HG03175 (cell line): Measurements from ENCODE around the gene ATG10.
A peak's percentile ranks its signal among the peaks of the same experiment; 100 is the strongest.
"Not testable (repeated sequence)": the region's sequence is repeated elsewhere in the genome, so short reads cannot be mapped to it uniquely, and the experiment has no call there.

Experiments used
- ATAC-seq: cut with Tn5 transposase; IDR thresholded peaks from one replicate; pipeline ENCODE4 v1.9.1; 2021; ENCODE audit warnings: mild to moderate bottlenecking, moderate library complexity; ENCODE audit not compliant: unreplicated experiment

Gene ATG10

DNA sequence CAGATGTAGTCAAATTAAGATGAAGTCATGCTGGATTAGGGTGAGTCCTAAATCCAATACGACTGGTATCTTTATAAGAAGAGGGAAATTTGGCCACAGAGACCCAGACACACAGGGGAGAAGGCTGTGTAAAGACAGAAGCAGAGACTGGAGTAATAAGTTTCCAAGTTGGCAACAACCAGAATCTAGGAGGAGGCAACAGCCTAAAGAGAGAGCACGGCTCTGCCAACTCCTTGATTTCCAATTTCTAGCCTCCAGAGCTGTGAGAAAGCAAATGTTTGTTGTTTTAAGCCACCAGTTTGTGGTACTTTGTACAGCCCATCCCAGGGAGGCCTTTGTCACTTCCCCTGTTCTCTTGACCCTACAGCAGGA, 74.4 kb downstream of the ATG10 start:
- ATAC-seq: no peak

DNA sequence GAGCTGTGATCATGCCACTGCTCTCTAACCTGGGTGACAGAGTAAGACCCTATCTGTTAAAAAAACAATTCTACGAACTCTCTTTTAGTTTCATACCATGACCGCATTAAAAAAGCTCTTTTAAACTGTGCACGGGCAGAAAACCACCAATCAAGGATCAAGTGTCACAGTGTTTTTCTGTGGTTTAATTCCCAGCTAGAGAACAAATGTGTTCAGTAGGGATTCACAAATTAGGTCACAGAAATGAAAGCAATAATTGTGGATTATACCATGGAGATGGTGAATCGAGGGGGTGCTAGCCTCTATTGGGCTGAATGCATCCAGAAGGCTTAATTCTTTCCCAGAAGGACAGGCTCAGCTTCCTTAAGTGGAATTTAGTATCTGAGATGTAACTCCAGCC, 79.1 kb downstream of the ATG10 start:
- no peak for ATAC-seq

DNA sequence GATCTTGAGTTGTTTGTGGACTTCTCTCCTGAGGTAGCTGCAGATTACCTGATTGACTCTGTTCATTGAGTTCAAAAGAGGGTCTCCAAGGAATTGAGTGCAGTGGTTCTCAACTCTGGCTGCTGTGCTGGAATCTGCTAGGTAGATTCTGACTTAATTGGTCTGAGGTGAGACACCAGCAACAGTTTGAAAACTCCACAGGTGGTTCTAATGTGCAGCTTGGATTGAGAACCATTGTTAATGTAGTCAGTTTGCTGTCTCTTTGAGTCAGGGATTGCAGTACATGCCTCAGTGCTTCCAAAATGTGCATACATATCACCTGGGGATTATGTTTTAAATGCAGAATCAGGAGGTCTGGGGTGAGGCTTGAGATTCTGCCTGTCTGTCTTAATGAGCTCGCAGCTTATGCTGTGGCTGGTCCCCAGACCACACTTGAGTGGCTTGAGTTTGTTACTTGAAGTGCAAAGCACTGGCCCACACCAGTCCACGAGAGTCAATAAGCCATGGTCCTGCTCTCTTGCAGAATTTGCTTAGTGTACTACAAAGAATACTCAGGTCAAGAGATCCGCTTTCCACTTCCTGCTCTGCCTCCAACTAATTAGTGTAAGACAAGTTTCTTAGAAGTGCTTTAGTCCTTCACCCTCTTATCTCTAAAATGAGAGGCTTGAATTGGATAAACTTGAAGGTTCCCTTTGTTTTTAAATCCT, 82.3 kb downstream of the ATG10 start:
- ATAC-seq: no peak

DNA sequence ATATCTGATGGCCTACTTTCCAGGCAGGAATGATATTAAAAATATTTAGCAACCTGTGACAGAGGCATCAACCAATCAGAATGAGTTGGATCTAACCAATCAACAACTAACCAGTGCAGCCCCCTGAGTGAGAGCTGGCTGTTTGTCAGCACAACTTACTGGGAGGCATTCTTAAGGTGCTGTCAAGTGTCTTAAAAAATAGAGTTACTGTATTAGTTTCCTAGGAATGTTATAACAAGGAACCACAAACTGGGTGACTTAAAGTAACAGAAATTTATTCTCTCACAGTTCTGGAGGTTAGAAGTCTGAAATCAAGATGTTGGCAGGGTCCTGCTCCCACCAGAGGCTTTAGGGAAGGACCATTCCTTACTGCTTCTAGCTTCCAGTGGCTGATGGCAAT, 85.2 kb downstream of the ATG10 start:
- no peak for ATAC-seq

DNA sequence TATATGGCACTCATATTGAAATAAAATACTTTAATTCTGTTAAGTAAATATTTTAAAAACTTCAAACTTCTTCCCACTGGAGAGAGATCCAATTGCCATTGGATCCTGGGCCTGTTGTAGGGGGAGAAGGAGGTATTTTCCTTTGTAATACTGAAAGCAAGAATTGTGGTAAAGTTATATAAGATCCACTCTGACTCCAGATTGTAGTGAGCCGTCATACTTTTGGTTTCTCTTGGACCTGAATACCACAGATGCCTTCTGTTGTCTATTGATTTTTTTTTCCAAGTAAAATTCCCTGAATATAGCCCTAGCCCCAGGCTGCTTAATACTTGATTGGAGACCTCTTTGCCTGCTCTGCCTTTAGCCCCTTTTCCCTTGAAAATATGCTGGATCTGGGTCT, 86.9 kb downstream of the ATG10 start:
- no peak for ATAC-seq

DNA sequence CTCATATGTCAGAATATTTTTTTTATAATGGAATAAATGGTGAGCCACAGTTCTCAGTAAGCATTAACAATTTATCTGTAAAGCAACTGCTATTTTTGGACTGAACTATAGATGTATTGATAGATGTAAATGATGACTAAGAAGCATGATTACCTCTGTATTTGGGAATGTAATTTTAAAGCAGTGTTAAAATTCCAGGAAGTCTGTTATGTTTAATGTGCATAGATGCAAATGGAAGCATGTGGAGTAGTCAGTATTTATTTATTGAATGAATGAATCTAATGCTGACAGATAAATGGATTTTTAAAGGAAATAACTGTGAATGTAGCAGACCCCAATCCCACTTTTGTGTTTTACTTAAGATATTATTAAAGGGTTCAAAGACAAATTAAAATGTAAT, 95.0 kb downstream of the ATG10 start:
- no peak for ATAC-seq

DNA sequence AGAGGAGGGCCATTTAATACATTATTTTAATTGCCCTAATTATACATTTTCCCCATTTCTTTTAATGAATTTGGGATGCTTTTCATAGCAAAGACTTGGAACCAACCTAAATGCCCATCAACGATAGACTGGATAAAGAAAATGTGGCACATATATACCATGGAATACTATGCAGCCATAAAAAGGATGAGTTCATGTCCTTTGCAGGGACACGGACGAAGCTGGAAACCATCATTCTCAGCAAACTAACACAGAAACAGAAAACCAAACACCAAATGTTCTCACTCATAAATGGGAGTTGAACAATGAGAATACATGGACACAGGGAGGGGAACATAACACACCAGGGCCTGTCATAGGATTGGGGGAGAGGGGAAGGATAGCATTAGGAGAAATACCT, 96.2 kb downstream of the ATG10 start:
- ATAC-seq: not testable (repeated sequence)

DNA sequence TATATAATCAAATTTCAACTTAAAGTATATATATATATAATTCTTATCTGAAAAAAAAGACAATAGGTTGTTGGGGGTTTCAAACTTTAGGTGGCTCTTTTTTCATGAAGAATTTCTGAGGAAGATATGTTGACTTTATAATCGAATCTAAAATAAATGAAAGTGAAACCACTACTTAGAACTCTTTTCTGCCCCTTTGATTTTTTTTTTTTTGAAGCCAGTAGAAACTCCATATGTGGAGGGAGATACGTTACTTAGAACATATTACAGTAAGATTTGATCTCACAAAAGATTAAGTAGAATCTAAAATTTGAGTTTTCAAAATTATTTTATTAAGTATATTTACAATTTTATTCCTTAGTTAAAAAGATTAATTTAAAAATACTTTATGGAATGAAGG, 96.9 kb downstream of the ATG10 start:
- peak; percentile 41 for ATAC-seq

DNA sequence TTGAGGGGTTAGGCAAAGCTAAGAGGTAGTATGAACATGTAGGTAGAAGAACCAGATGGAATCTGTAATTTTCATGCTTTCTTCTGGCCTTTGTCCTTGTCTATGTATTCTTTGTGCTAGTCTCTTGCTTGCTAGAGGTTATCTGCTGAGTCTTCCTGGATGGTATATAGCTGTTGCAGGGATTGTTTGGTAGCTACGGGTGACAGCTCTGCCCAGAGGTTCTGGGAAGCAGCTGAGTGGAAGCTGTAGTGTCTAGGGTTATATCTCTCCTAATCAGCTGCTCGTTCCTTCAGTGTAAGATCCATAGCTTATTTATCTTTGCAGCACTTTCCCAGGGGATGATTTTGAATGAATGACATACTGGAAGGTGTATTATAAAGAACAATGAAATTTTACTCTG, 100.3 kb downstream of the ATG10 start:
- ATAC-seq: no peak

DNA sequence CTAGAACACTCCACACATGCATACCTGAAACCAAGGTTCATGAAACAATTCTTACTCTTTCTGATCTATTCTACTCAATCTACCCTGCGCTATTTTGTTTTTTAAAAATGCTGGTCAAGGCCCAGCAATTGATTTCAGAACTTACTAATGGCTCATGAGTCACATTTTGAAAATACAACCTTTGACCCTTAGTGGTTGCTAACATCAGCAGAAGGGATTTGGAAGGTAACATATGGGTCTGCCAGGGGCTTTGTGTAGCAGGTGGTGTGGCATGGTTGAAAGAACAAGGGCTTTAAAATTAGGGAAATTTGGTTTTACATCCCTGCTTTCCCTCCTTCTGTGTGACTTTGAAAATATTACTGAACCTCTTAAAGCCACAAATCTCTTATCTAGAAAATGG, 101.4 kb downstream of the ATG10 start:
- ATAC-seq: no peak

DNA sequence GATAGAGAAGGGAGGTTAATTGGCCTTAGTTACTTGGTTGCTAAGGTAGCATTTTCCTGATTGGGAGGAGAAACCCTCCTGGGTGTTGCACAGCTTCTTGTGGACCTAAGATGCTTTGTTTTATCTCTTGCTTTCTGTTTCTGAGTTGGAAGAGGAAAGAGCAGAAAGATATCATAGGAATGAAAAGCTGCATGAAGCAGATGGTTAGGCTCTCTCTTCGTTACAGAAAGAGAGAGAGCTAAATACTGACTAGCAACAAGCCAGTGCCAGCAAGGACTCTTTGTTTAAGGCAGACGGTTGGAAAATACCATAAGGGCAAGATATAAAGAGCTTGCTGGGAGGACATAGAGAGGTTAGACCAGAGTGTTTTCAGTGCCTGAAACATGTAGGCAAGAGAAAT, 103.1 kb downstream of the ATG10 start:
- no peak for ATAC-seq

DNA sequence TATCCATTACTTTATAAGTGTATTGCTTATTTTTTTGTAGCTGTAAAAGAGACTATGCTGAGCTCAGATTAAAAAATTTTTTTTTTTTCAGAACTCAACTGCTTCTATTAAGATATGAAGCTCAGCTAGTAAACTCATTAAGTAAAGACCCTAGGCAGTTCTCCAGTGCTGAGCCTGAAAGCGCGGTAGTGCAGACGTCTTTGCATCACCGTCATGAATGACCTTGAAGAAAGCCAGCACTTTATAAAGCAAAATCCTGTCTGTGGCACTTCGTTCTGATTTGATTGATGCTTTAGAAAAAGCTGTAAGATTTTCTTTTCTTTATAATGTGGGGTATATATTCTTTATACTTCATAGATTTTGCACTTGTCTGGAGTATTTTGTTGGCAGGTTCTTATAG, 105.7 kb downstream of the ATG10 start:
- no peak for ATAC-seq

DNA sequence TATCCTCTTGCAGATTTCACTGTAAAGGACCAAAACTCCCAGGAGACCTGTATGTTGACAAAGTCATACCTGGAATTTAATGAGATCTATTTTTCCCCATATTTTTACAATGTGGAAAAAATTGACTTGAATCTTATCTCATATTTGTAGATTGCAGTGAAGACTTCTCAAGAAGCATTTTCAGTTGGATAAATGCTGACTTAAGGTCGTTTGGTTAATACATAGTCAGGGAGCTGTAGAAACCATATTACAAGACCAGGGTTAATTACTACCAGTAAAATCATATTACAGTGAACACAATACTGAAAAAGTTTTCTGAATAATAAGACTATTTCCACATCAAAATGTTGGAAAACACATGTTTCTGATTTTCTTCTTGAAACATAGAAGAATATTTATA, 119.8 kb downstream of the ATG10 start:
- no peak for ATAC-seq

DNA sequence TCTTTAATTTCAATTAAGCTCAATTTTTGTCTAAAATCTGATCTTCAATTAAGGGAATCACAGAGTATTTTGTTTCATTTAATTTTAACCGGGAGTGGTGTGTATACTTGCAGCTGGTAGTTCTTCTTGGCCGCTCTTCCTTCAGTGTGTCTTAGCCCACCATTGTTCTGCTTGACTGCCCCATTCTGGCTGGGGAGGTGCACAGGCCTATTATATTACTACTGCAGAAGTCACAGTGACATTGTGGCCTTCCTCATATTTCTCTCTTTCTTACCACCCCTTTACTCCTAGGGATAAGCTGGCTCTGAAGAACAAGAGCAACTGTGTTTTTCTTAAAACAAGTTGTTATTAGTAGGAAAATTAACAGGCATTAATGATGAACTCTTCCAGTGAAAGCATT, 123.7 kb downstream of the ATG10 start:
- no peak for ATAC-seq

DNA sequence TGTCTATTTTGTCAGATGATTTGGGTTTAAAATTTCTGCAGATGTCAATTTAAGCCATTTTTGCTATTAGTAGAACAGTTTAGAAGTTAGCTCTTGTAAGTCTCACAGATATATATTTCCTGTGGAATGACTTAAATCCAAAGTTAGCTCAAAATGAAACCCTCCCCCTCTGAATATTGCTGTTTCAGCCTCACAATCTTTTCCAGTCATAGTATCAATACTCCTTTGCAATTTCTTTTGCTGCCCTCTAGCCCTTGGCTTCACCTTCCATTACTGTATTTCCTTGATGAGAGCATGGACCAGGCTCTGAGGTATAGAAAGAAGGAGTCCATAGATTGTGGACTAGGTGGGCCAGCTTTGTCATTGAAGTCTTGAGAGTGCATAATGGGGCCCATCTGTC, 124.4 kb downstream of the ATG10 start:
- no peak for ATAC-seq

DNA sequence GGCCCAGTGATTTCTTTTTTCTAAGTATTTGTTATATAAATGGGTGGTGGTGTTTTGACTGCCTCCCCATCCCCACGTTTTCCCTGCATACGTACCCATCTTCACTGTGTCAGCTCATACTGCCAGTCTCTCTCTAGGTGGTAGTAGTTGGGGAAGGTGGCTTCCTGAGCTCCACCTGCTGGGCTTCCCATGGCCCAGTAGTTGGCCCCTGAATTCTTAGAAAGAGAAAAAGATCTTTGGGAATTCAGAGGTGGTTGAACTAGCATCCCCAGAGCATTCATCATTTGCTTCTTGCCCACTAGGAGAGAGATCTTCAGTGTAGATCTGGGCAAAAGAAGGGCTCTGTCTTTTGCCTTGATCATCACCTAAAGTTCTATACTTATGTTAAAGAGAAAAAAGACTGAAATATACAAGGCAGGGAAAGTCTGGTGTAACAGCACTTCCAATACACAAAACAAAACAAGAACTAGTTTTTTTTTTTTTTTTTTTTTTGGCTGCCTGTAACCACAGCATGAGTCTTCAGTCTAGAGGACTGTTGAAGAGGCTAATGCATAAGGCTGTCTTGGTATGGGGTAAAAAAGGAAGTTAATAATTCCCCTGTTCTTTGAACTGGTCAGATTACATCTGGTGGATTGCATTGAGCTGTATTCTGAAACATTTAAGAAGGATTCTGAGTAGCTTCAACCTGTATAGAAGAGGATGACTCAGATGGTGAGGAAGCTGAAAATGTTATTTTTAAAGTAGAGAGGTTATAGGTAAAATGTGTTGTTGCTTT, 128.7 kb downstream of the ATG10 start:
- peak; percentile 95 for ATAC-seq

DNA sequence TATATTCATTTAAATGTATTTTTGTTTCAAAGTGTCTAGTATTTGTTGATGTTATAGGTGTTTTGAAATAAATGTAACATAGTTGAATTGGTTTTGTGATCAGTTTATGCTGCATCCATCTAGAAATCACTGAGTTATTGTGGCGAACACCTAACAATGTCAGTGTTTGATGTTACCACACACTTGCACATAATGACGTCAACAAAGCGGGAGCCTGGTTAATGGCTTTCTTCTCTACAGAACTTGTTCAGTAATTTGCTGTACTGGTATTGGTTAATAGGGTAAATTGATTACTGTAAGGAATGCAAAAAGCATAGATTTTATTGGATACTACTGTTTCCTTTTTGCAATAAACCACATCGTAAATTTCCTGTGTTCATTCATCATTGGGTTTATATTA, 133.0 kb downstream of the ATG10 start:
- ATAC-seq: no peak

DNA sequence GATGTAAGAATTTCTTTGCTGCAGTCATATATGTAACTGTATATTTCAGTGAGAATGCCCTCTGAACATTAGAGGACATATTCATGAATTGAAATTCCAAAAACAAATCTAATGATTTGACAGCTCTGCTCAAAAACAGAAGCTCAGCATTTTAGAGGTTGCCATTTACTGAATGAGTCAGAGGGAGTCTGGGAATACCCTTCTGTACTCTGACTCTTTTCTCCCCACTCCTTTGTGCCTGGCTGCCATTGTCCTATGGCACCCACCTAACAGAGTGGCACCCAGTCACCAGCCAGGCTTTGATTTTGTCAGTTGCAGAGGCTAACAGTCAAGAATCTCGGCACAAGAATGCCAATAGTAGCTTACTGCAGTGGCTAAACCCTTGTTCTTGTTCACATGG, 133.6 kb downstream of the ATG10 start:
- no peak for ATAC-seq

DNA sequence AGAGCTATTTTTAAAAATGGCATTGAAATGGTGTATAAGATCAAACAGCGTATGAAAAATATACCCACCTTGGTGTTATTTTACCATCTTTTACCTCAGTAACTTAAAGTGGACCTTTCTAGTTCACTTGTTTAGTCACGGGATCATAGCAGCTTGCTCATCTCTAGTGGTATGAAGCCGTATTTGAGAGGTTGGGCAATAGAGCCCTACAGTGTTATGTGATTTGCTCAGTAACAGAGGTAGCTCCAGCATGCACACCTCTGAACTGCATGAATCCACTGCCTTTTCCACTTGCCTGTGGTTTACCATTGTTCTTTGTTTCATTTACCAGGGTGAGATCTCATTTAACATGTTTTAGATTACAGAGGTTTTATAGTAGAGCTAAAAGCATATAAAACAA, 134.4 kb downstream of the ATG10 start:
- ATAC-seq: no peak

DNA sequence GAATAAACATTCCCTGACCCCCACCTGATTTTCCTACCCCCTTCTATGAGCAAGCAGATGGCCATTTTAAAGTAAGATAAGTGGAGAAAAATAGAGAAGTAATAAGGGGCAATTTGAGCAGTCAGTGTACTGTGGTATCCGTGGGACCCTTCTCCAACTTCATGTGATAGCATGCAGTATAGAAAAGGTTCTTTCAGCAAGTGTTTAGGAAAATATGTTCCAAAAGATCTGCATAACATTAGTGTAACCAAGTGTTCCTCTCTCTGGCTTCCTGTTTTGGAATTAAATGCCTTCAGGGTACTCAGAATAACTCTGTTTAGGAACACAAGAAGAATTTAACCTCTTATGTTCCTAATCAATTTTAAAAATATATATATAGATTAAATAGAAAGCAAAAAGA, 134.9 kb downstream of the ATG10 start:
- ATAC-seq: no peak

DNA sequence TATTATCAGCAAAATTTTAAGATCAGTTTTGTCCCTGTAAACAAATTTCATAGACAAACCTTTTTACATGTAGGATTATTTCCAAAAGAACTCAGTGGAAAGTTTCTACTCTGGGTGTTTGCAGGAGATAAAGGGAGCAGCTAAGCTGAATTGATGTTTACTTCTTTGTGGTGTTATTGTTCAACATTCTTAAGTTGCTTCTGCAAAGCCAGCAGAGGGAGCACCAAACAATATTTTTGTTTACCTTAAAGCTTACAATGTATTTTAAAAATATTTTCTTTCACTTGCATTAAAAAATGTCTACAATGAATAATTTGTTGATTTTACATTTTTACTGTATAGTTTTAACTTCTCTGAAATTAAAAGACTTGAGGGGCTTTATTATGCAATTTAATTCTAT, 135.4 kb downstream of the ATG10 start:
- ATAC-seq: no peak

DNA sequence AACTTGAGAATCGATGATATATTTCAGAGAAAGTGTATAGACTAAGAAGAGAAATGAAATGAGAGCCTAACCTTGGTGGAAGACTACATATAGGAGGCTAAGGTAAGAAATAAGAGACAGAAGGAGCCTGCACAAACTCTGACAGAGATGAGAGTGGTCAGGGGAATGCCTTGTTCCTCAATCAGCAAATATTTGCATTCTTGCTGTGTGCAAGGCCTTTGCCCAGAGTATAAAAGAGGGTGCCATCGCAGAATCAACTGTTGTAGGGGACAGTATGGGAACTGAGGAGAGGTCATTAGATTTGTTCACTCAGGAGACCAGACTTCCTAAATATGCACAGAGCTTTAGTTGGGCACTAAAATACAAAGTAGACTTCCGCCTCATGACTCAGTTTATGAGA, 137.2 kb downstream of the ATG10 start:
- ATAC-seq: no peak

DNA sequence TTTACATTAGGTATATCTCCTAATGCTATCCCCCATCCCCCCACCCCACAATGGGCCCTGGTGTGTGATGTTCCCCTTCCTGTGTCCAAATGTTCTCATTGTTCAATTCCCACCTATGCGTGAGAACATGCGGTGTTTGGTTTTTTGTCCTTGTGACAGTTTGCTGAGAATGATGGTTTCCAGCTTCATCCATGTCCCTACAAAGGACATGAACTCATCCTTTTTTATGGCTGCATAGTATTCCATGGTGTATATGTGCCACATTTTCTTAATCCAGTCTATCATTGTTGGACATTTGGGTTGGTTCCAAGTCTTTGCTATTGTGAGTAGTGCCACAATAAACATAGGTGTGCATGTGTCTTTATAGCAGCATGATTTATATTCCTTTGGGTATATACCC, 138.1 kb downstream of the ATG10 start:
- ATAC-seq: not testable (repeated sequence)
